ENCODE results near the gene IFTAP. TPM values are rescaled to one million over a fixed set of nuclear protein-coding genes. Genes with fewer than 3 reads are reported as not detected.

Gene IFTAP, protein sequence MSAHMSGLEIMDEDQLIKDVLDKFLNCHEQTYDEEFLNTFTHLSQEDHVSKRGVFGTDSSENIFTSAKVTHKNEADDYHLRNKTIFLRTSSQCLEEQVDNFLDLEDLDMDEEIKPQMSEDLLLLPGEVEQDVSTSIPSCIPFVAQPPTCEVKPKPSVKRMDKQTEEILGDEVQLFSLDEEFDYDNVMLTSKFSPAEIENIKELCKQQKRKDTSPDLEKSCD
- 18.2 and 19.8 TPM in 2 replicates for total RNA-seq

DNA sequence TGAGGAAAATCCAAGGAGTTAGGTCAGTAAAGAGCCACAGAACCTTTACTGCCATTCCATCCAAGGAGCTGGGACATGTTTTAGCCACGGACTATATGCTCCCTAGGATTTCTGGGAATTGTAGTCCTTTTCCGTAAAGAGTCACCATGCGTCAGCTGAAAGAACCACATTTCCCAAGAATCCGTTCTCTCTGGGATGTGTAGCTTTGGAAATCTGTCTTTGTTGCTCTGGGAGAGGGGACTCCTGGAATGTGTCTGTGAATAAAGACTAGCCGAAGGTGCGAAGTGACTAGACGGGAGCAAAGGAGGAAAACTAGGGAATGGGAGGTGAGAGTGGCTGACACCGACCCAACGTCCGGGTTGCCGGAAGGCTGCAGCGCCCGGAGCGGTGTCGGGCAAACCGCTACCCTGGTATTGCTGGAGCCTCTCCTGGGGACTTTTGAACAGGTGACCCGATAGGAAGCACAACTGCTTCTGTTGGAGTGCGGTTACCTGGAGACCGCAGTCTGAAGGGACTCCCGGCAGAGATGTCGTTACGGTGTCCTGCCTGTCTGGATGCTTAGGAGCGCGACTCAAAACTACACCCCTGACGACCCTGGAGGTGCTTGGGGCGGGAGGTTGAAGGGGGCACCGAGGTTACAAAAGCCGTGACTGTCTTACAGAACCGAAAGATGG, at the start of gene IFTAP:
IFTAP (plus strand) TSS at position 187 of the 674 bp plus-strand sequence. CDS start 15,602 bp downstream, outside the sequence.

DNA sequence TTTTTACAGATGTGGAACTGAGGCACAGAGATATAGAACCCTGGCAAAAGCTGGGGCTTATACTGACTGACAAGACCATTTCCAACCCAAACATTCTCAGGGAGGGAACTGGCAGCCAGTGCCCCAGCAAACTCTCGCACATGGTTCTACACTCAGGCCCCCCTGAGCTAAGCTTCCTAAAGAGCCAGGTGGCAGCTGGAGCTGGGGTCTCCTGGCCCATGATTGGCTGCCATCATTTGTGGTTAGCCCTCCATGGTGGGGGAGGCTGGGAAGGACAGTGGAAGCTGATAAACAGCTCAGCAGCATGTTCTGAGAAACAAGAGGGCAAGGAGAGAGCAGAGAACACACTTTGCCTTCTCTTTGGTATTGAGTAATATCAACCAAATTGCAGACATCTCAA, 26.6 kb upstream of the IFTAP start, which contains the start of gene RAG1:
RAG1 (plus strand) TSS at position 314 of the 400 bp plus-strand sequence. CDS start 5,298 bp downstream, outside the sequence.

DNA sequence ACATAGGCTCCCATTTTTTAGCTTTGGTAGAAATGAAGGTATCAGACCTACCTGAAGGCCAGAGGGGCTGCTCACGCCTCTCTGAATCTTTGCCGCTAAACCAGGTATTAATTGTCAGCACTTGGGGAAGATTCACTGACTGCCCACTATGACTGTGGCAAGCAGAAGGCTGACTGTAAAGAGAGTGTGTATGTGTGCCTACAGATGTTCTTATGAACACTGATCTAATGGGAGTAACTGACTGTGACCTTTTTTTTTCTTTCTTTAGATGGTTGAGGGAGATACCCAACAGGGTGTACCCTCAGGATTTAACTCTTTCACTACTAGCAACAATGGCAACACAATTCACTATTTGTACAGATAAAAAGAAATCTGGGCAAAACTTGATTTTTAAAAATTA, 3.7 kb downstream of the IFTAP start, which contains the start of gene RAG2:
RAG2 (minus strand) TSS at position 186 of the 400 bp plus-strand sequence. CDS start 4,068 bp downstream, outside the sequence.

Other genes with a start within 250 kb of the IFTAP start
- gene TRAF6, start 84.2 kb upstream of the IFTAP start, total RNA-seq: 5.2 and 5.7 TPM in 2 replicates
- gene RAG1, start 26.5 kb upstream of the IFTAP start, total RNA-seq: 0.05 and 0.25 TPM in 2 replicates
- gene RAG2, start 3.7 kb downstream of the IFTAP start, total RNA-seq: not detected in 2 replicates

Measured in cardiac ventricle fibroblast (primary cell).